Common myeloid progenitor, CD34-positive (primary cell): ENCODE measurements around the gene EBP.

ENCODE experiments used
- CTCF ChIA-PET: fragments of 350-600 bp; sonication (Branson Sonifier 250); formaldehyde crosslinking; loops from one replicate; lab custom pipeline; 2021; ENCODE audit warnings: antibody characterized with exemption; lab: Charles Lee
- POLR2A ChIA-PET: fragments of 350-600 bp; sonication (Branson Sonifier 250); formaldehyde crosslinking; loops from one replicate; lab custom pipeline; 2021; ENCODE audit warnings: antibody characterized with exemption; lab: Charles Lee
- DNase-seq, 3 donors: peaks; one replicate each; pipeline versions ENCODE4 v3.0.0 to v3.0.0-alpha.2; 2013
- H3K27ac ChIP-seq, 2 experiments: 1 replicate in 1 of 2; 2 replicates in 1 of 2; pipeline ENCODE4 v1.7.0; 2013; ENCODE audit warnings: inconsistent platforms in 2 of 2, low read length in 2 of 2, mild to moderate bottlenecking in 2 of 2, low read depth in 1 of 2, moderate library complexity in 1 of 2; ENCODE audit not compliant: severe bottlenecking in 2 of 2, insufficient read depth in 1 of 2, poor library complexity in 1 of 2
- H3K27me3 ChIP-seq, 5 experiments: replicated peaks in 2 of 5; 1 replicate in 3 of 5; 2 replicates in 2 of 5; pipeline versions ENCODE4 v1.6.1 to v1.7.0; 2013; ENCODE audit warnings: low read length in 4 of 5, mild to moderate bottlenecking in 2 of 5, moderate library complexity in 2 of 5, inconsistent platforms in 1 of 5; ENCODE audit not compliant: insufficient read depth in 5 of 5, control insufficient read depth in 4 of 5
- H3K36me3 ChIP-seq, 4 experiments: 1 replicate in 2 of 4; 2 replicates in 2 of 4; pipeline versions ENCODE4 v1.6.1 to v1.7.0; 2013; ENCODE audit warnings: low read length in 3 of 4, control low read depth in 1 of 4, mild to moderate bottlenecking in 1 of 4; ENCODE audit not compliant: control insufficient read depth in 4 of 4, insufficient read depth in 4 of 4
- H3K4me1 ChIP-seq, 4 experiments: 1 replicate in 3 of 4; 2 replicates in 1 of 4; pipeline versions ENCODE4 v1.6.1 to v1.7.1; 2013; ENCODE audit warnings: low read length in 3 of 4, mild to moderate bottlenecking in 3 of 4, control low read depth in 1 of 4, inconsistent platforms in 1 of 4, moderate library complexity in 1 of 4; ENCODE audit not compliant: control insufficient read depth in 4 of 4, insufficient read depth in 4 of 4; ENCODE audit errors: control extremely low read depth in 1 of 4
- H3K4me3 ChIP-seq, 7 experiments: 1 replicate in 4 of 7; 2 replicates in 3 of 7; pipeline versions ENCODE4 v1.5.1 to v1.7.0; 2013; ENCODE audit warnings: mild to moderate bottlenecking in 7 of 7, low read length in 6 of 7, moderate library complexity in 6 of 7, inconsistent platforms in 2 of 7, low read depth in 2 of 7, control low read depth in 1 of 7; ENCODE audit not compliant: insufficient read depth in 4 of 7, control insufficient read depth in 1 of 7; ENCODE audit errors: extremely low read depth in 1 of 7
- H3K9me3 ChIP-seq, 5 experiments: 1 replicate in 4 of 5; 2 replicates in 1 of 5; pipeline versions ENCODE4 v1.6.1 to v1.7.1; 2013; ENCODE audit warnings: low read length in 4 of 5, mild to moderate bottlenecking in 2 of 5, inconsistent platforms in 1 of 5, low read depth in 1 of 5, moderate library complexity in 1 of 5; ENCODE audit not compliant: control insufficient read depth in 4 of 5, insufficient read depth in 2 of 5; ENCODE audit errors: control extremely low read depth in 1 of 5
- WGBS: methylation state at CpG from one replicate; pipeline ENCODE4 v1.1.5; 2013; ENCODE audit not compliant: insufficient coverage; 5-methylcytosine and 5-hydroxymethylcytosine counted together

EBP gene

GRCh38 chrX:48560681-48561080, 39.1 kb downstream of the EBP start:
- Histone ChIP-seq H3K4me3 (no peak overlapping the region), H3K27ac (no peak overlapping the region), H3K9me3 (no peaks in the 10 kb centered on the region), H3K36me3 (peaks cover 5 to 39% (median 21%) of the 10 kb centered on the region in 4 experiments), H3K27me3 (no peaks in the 10 kb centered on the region), H3K4me1 (no peaks in the 10 kb centered on the region)
- CTCF ChIA-PET = no interaction called here
- 91% methylated on average over 12 of the region's 12 CpGs for WGBS
- POLR2A ChIA-PET = no interaction called here
- no peak for DNase-seq

DNA sequence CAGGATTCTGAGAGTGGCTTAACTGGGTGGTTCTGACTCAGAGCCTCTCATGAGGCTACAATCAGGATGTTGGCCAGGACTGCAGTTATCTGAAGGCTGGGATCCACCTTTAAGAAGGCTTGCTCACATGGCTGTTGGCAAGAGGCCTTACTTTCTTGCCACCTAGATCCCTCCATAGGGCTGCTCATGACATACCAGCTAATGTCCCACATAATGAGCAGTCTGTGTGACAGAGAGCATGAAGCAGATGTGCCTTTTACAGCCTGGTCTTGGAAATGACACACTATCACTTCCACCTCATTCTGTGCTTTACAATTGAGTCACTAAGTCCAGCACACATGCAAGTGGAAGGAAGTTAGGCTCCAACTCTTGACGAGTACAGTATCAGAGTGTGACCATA, 48.4 kb downstream of the EBP start:
- H3K27ac ChIP-seq = no peak overlapping the region
- peaks cover 0 to 4% (median 0%) of the 10 kb centered on the region in 5 experiments for H3K9me3 ChIP-seq
- CTCF ChIA-PET = interaction anchor here (0.6 kb wide), 1 partner anchor 369 kb away, joined by 3 read pairs; no protein-coding TSS in a partner anchor
- POLR2A ChIA-PET = no interaction called here
- no peaks in the 10 kb centered on the region for H3K27me3 ChIP-seq
- no CpG with 5 or more reads among the region's 1 CpG for WGBS
- H3K4me3 ChIP-seq = no peak overlapping the region
- peak in 2 of 3 donors; percentile 46 to 65 for DNase-seq
- H3K36me3 ChIP-seq = peaks cover 0 to 1% (median 0%) of the 10 kb centered on the region in 4 experiments
- H3K4me1 ChIP-seq = peaks cover 0 to 5% (median 2%) of the 10 kb centered on the region in 4 experiments

- peak in 1 of 3 donors; percentile 75 for DNase-seq
- H3K27ac ChIP-seq = peak overlapping the region; percentile 90 to 97
- H3K4me1 ChIP-seq = peaks cover 0 to 20% (median 16%) of the 10 kb centered on the region in 4 experiments
- H3K4me3 ChIP-seq = peak overlapping the region; percentile 61 to 82 (median 70)
- 52% methylated on average over 14 of the region's 19 CpGs for WGBS
- H3K36me3 ChIP-seq = peaks cover 0 to 32% (median 19%) of the 10 kb centered on the region in 4 experiments
- H3K27me3 ChIP-seq = no peaks in the 10 kb centered on the region
- ChIA-PET POLR2A (interaction anchor here (1.0 kb wide), 1 partner anchor 34 kb away, joined by 5 read pairs; the partner anchor contains the start of gene TBC1D25), CTCF (interaction anchor here (1.5 kb wide), 2 partner anchors 12 to 99 kb away, joined by 3 to 6 read pairs; no protein-coding TSS in a partner anchor)
- H3K9me3 ChIP-seq = peaks cover 0 to 5% (median 0%) of the 10 kb centered on the region in 5 experiments
These were observed 52.2 kb downstream of the EBP start for GRCh38 chrX:48573690-48574269.

DNA sequence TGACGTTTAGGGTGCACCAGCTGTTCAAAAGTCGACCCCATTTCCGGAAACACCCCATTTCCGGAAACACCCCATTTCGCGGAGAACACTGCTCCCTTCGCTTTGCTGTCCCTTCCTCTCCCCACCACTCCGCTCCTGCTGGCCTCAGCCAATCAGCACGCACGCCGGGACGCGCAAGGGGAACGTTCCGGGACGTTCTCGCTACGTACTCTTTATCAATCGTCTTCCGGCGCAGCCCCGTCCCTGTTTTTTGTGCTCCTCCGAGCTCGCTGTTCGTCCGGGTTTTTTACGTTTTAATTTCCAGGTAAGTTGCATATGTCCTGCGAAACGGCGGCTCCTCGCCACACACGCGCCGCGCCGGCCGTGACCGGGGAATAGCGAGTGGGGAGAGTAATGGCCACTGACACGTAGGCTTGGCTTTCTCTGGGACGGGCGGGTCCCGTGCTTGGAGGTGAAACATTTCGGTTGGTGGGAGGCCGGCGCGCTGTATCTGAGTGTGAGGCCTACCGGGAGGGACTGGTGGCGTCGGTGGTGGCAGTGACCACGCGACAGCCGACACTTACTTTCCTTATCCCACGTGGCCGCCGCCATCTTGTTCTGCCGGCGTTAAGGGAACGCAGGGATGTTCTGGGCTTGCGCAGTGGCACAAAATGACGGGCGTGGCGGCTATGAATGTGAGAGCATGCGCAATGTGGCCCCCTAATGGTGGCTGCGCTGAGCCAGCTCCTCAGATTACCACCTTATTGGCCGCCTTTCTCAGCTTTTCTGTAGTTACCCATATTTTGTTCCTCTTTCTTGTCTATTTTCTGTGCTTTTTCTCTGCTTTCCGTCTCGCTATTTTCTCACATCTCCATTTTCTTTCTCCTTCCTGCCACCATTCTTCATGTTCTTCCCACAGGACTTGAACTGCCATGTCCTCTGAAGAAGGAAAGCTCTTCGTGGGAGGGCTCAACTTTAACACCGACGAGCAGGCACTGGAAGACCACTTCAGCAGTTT, 53.0 kb downstream of the EBP start, which contains the start of gene RBM3:
TSS of gene RBM3 (plus strand) at position 215 of the 997 bp plus-strand sequence. CDS start at position 912, 697 bp downstream.
- Histone ChIP-seq H3K27me3 (no peaks in the 10 kb centered on the region), H3K4me1 (peaks cover 0 to 20% (median 16%) of the 10 kb centered on the region in 4 experiments), H3K27ac (peak within 1 kb of the TSS; percentile 90 to 97), H3K9me3 (peaks cover 0 to 5% (median 0%) of the 10 kb centered on the region in 5 experiments), H3K36me3 (peaks cover 0 to 38% (median 19%) of the 10 kb centered on the region in 4 experiments), H3K4me3 (peak within 1 kb of the TSS; percentile 61 to 82 (median 73))
- ChIA-PET CTCF (interaction anchor here (1.5 kb wide), 2 partner anchors 11 to 100 kb away, joined by 3 to 6 read pairs; no protein-coding TSS in a partner anchor), POLR2A (interaction anchor here (1.0 kb wide), 1 partner anchor 35 kb away, joined by 5 read pairs; the partner anchor contains the start of gene TBC1D25)
- peak; percentile 93 to 98 (median 97) for DNase-seq
- WGBS = 48% methylated on average over 69 of the region's 71 CpGs

- 91% methylated on average over 11 of the region's 13 CpGs for WGBS
- H3K27ac ChIP-seq = peak overlapping the region in 1 of 2 experiments; percentile 97
- POLR2A ChIA-PET = no interaction called here
These were observed 54.0 kb downstream of the EBP start for GRCh38 chrX:48575642-48576041.

GRCh38 chrX:48576108-48576507, 54.5 kb downstream of the EBP start:
- POLR2A ChIA-PET = no interaction called here
- WGBS = 89% methylated on average over 6 of the region's 6 CpGs
- Histone ChIP-seq H3K36me3 (peaks cover 0 to 39% (median 19%) of the 10 kb centered on the region in 4 experiments), H3K4me1 (peaks cover 0 to 20% (median 16%) of the 10 kb centered on the region in 4 experiments), H3K27ac (peak overlapping the region in 1 of 2 experiments; percentile 97), H3K4me3 (peak overlapping the region in 3 of 7 experiments; percentile 5 to 73 (median 50)), H3K9me3 (peaks cover 0 to 5% (median 0%) of the 10 kb centered on the region in 5 experiments), H3K27me3 (no peaks in the 10 kb centered on the region)
- no peak for DNase-seq
- CTCF ChIA-PET = no interaction called here

More at GRCh38 chrX:48575642-48576041, 54.0 kb downstream of the EBP start:
- DNase-seq = no peak
- Histone ChIP-seq H3K36me3 (peaks cover 0 to 39% (median 19%) of the 10 kb centered on the region in 4 experiments), H3K27me3 (no peaks in the 10 kb centered on the region), H3K4me3 (peak overlapping the region in 5 of 7 experiments; percentile 69 to 82 (median 73)), H3K4me1 (peaks cover 0 to 20% (median 16%) of the 10 kb centered on the region in 4 experiments), H3K9me3 (peaks cover 0 to 5% (median 0%) of the 10 kb centered on the region in 5 experiments)
- CTCF ChIA-PET = no interaction called here
